HG03469 (cell line): Measurements from ENCODE around the gene IPCEF1.
"Not testable (repeated sequence)": the region's sequence is repeated elsewhere in the genome, so short reads cannot be mapped to it uniquely, and the experiment has no call there.

ENCODE experiments used
- ATAC-seq: cut with Tn5 transposase; IDR thresholded peaks from one replicate; pipeline ENCODE4 v1.9.1; 2021; ENCODE audit warnings: mild to moderate bottlenecking, moderate library complexity, moderate number of reproducible peaks; ENCODE audit not compliant: unreplicated experiment

IPCEF1 gene

GRCh38 chr6:154227862-154228520 is 128.6 kb downstream of the IPCEF1 start:
- no peak for ATAC-seq

DNA sequence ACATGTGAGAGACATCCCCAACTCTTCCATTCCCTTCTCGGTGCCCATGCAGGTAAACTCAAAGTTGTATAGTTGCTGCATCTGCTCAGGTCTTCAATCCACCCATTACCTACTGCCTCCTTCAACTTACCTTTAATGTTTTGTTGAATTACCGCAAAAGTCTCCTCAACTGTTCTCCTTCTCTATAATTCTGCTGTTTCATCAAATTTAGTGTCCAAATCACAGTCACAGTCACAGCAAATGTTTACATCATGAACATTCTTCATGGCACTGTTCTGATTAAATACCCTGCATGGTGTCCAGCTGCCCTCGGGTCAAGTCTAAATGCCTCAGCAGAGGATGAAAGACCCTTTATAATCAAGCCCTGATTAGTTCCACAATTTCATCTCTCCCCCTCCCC is 130.1 kb downstream of the IPCEF1 start:
- ATAC-seq: no peak

DNA sequence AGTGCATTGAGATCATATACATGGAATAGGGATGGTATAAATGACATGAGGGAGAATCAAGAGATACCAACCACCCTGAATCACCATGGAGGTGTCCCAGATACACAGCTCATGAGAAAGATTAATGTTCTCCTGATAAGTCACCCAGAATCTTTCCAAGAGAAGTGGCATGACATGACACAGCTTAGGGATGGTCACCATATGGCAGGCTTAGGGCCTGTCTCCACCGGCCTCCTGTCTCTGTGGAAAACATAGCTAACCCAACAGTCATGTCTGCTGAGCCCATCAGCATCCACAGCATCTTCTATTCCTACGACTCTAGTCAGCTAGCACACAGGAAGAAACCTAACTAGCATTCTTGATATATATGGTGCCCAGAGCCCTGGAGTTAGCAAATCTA is 133.3 kb downstream of the IPCEF1 start:
- no peak for ATAC-seq

DNA sequence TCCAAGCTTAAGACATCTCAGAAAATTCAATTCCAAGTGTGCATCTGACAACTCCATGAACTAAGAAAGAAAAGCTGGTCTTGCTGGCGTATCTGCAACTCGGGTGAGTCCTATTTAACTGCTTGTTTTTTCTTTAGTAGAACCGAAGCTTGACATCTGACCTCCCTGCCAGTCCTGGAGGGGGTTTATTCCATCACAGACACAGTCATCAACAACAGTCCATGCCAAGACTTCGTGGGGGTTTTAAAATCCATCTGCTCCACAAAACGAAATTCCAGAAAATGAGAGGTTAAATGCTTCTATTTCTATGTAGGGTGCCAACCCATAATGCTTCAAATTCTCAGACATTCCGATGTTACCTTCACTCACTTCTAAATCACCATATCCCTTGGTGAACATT is 133.9 kb downstream of the IPCEF1 start:
- ATAC-seq: no peak

- ATAC-seq: no peak
These were observed 137.4 kb downstream of the IPCEF1 start for GRCh38 chr6:154219250-154219649.

DNA sequence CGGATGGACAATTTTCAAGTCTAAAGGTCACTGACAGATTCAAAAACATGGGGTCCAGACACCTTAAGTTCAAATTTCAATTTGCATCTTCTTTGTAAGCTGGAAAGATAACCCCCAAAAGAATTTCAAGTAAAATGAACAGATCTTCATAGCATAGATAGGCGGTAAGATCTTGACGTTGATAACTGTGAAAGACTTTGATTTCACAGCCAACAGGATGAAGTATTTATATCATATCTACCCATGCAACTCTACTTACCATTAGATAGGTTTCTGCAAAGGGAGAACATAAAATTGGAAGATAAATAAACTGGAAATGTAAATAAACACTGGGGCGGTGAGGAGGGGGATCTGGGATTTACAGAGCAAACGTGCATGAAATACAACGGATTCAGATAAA is 137.8 kb downstream of the IPCEF1 start:
- ATAC-seq: no peak

DNA sequence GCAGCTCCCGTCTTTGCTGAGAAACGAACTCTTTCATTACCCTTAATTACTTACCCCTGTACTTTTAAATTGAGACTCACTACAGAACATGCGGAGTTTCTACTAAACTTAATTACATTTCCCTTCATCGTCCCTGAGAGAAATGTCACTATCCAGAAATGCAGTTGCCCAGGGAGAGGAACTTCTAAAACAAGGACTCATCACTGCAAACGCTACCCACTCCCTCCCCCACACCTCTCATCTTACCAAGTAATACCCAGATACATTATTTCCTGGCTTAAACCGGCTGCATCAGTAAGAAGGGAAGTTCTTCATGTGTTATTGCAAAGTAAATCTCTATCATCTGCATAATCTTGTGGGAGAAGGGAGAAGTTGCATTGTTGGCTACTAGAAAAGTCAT is 138.3 kb downstream of the IPCEF1 start:
- no peak for ATAC-seq

- no peak for ATAC-seq
These were observed 142.8 kb downstream of the IPCEF1 start for GRCh38 chr6:154213782-154214181.

- no peak for ATAC-seq
These were observed 145.9 kb downstream of the IPCEF1 start for GRCh38 chr6:154210678-154211077.

DNA sequence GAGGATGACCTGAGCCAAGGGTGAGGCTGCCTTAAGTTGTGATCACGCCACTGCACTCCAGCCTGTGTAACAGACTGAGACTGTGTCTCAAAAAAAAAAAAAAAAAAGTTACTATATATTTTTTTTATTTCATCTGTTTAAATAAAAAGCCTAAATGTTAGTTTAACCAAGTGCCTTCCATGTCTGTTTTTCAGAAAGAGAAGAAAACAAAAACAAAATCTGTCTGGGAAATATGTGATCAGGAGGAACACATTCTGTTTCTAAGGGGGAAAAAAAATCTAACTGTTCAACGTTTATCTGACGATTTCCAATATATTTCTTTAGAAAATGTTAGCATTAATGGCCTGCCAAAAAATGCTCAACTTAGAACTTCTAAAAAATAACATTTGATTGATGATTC is 147.0 kb downstream of the IPCEF1 start:
- no peak for ATAC-seq

DNA sequence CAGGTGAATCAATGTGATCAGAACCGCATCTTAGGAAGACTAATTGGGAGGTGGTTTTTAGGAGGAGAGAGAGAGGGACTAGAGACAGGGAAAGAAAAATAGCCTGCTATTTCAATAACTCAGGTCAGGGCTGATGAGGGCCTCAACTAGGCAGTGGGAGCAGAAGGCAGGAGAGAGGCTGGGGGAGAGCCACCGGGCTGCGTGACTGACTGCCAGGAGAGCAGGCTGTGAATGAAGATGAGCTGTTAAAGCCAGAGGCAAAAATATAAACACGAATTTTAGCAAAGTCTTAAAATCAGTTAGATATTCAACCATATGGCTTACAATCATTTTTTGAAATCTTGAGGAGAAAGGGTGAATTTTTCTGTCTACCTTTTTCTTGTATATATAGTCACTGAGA is 149.6 kb downstream of the IPCEF1 start:
- ATAC-seq: no peak

DNA sequence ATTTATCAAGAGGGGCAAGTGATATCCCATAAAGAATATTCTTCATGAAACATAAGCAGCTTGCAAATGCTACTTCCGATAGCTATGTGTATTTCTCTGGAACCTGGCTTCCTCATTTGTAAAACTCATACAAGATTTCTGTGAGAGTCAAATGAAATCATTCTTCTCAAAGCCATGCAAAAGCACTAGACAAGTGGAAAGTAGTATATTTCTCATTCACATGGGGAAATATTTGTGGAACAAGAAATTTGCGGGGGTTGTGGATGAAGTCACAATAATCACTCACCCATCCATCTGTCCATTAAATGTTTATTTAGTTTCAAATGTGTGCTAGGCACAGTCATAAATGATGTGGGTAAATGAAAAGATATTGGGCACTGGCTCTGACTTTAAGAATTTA is 150.5 kb downstream of the IPCEF1 start:
- no peak for ATAC-seq

- no peak for ATAC-seq
These were observed 153.6 kb downstream of the IPCEF1 start for GRCh38 chr6:154202958-154203357.

- no peak for ATAC-seq
These were observed 154.3 kb downstream of the IPCEF1 start for GRCh38 chr6:154202339-154202738.

GRCh38 chr6:154201688-154202087 is 154.9 kb downstream of the IPCEF1 start:
- ATAC-seq: not testable (repeated sequence)

- ATAC-seq: no peak
These were observed 159.3 kb downstream of the IPCEF1 start for GRCh38 chr6:154197196-154197860.

DNA sequence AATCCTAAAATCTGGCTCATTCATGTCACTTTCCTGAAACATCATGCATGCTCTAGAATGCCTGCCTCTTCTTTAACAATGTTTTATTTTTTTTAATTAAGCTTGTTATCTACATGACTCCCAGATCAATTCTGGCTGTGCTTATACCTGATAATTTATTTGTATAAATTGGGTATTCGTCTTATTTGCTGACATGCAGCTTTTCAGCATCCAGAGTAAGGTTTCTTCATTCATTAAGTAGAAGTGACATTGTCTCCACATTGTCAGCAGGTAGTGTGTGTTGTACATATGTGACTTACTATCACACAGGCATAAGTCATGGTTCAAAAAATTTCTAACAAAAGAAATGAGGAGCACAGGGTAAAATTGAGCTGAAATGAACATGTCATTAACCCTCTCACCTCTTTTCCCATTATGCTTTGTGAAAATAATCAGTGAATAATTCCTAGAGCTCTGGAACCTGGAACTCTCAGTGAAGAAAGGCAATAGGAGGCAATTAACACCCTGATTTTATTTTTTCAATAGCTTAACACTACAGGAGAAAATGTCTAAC is 160.2 kb downstream of the IPCEF1 start:
- no peak for ATAC-seq

DNA sequence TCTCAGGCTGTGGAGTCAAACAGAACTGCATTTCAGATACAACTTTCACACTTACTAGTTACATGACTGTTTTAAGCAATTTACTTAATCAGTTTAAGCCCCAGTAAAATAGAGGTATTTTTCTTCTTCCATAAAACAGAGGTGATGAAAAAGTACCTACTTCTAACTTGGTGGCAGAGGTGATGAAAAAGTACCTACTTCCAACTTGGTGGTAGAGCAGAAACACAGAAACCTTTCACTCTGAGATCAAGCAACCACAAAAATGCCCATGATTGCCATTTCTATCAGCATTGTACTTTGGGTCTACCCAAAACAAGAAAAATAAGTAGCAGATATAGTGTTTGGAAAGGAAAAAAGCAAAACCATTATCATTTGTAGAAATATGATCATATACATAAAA is 168.9 kb downstream of the IPCEF1 start:
- ATAC-seq: no peak

GRCh38 chr6:154187203-154187602 is 169.4 kb downstream of the IPCEF1 start:
- ATAC-seq: no peak

- no peak for ATAC-seq
These were observed 177.2 kb downstream of the IPCEF1 start for GRCh38 chr6:154179434-154179833.

DNA sequence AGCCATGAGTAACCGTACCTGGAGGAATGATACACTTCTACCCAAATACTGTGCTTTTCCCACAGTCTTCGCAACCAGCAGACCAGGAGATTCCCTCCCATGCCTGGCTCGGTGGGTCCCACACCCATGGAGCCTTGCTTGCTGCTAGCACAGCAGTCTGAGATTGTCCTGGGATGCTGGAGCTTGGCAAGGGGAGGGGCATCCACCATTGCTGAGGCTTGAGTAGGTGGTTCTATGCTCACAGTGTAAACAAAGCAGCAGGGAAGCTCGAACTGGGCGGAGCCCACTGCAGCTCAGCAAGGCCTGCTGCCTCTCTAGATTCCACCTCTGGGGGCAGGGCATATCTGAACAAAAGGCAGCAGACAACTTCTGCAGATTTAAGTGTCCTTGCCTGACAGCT is 184.2 kb downstream of the IPCEF1 start:
- ATAC-seq: not testable (repeated sequence)

GRCh38 chr6:154170106-154170505 is 186.5 kb downstream of the IPCEF1 start:
- ATAC-seq: no peak
